ENCODE results near the gene TLR4. TPM values are rescaled to one million over a fixed set of nuclear protein-coding genes. Genes with fewer than 3 reads are reported as not detected.

The TLR4 gene
- total and polyA plus RNA-seq, 2 of the 4 experiments (the other 2 are of a cell fraction), result under 0.01 TPM; not detected in 1

DNA sequence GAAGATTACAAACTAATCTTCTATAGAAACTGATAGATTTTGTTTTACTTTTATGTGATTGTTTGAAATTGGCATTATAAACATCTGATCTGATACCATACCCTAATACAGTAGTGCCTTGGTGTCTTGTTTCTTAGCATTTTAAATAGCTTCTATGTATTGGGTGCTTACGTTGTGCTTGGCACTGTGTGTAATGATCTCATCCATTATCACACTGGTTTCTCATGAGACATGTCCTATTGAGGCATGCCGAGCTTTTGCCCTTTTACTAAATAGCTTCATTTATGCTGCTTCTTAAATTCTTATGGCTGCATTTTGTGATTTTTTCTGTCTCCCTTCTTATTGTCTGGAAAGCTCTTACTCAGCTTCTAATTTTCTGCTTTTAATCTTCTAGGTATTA, 48.2 kb upstream of the TLR4 start:
- Histone ChIP-seq H3K27me3 (ENCODE audit: control insufficient read depth, insufficient read depth, low read length) (no peaks in the 10 kb centered on the region), H3K14ac (replicated peaks; ENCODE audit: low read depth, low read length) (no peak overlapping the region), H4K8ac (ENCODE audit: low read depth in 2 of 2, low read length in 2 of 2) (no peak overlapping the region), H3K56ac (ENCODE audit: extremely low read depth, insufficient read depth, low read length) (no peak overlapping the region), H3K79me1 (ENCODE audit: low read depth in 1 of 2, low read length in 2 of 2) (no peaks in the 10 kb centered on the region), H3K9me3 (ENCODE audit: control insufficient read depth, insufficient read depth, low read length) (no peaks in the 10 kb centered on the region; the same call in none of the 2 replicates), H3K27ac (ENCODE audit: insufficient read depth, low read length) (no peak overlapping the region), H2BK5ac (ENCODE audit: low read depth, low read length, poor library complexity, severe bottlenecking) (no peak overlapping the region), H3K18ac (ENCODE audit: low read depth, low read length) (no peak overlapping the region), H2AFZ (replicated peaks; ENCODE audit: low read length, poor library complexity) (no peak overlapping the region), H3K36me3 (ENCODE audit: control insufficient read depth, insufficient read depth, low read length) (no peaks in the 10 kb centered on the region), H2BK120ac (ENCODE audit: low read depth, low read length) (no peak overlapping the region), H2AK9ac (replicated peaks; ENCODE audit: low read depth, low read length, poor library complexity) (no peak overlapping the region), H3K9ac (ENCODE audit: low read depth, low read length) (no peak overlapping the region), H4K20me1 (ENCODE audit: insufficient read depth, low read length) (no peaks in the 10 kb centered on the region), H3K9me1 (ENCODE audit: insufficient read depth, low read length) (no peaks in the 10 kb centered on the region), H3K4me1 (ENCODE audit: control insufficient read depth, insufficient read depth, low read length) (no peaks in the 10 kb centered on the region), H3K4me3 (ENCODE audit: insufficient read depth, low read depth, low read length) (no peak overlapping the region), H2BK15ac (ENCODE audit: low read depth, low read length) (no peak overlapping the region), H2BK20ac (ENCODE audit: low read depth, low read length) (no peak overlapping the region), H4K5ac (ENCODE audit: low read depth, low read length) (no peak overlapping the region), H3K4ac (ENCODE audit: low read depth, low read length) (no peak overlapping the region), H3K4me2 (ENCODE audit: low read depth, low read length) (no peak overlapping the region), H4K91ac (ENCODE audit: insufficient read depth, low read depth, low read length) (no peak overlapping the region), H2AK5ac (ENCODE audit: low read depth, low read length) (no peak overlapping the region), H3K23ac (ENCODE audit: low read depth, low read length) (no peak overlapping the region)
- ChIA-PET CTCF (no interaction called here), POLR2A (ENCODE audit: unreplicated experiment) (no interaction called here)
- dilution Hi-C loops (cut with HindIII; ENCODE audit: low sequenced_read_pairs, unreplicated experiment) (no loop called here), in situ Hi-C loops (cut with MboI; ENCODE audit: low sequenced_read_pairs) (no loop called here), intact Hi-C loops (cut with micrococcal nuclease) (no loop called here)
- TF ChIP-seq CEBPB (IDR thresholded peaks at IDR 0.05; ENCODE audit: low read depth, low read length) (no peak), SMC3 (IDR thresholded peaks at IDR 0.05; ENCODE audit: low read depth, low read length) (no peak), ELK1 (IDR thresholded peaks at IDR 0.05; ENCODE audit: borderline replicate concordance, low read depth, low read length) (no peak), FOS (IDR thresholded peaks at IDR 0.05; ENCODE audit: low read depth, low read length) (no peak), MAFK (IDR thresholded peaks at IDR 0.05; ENCODE audit: low read depth, low read length) (no peak), CHD1 (IDR thresholded peaks at IDR 0.05; ENCODE audit: low read depth, low read length) (no peak), POLR2A (IDR thresholded peaks at IDR 0.05; ENCODE audit: low read depth, low read length) (no peak), USF2 (IDR thresholded peaks at IDR 0.05; ENCODE audit: low read depth, low read length) (no peak), MAZ (IDR thresholded peaks at IDR 0.05; ENCODE audit: borderline replicate concordance, low read depth, low read length) (no peak)
- TF ChIP-seq, protein P1, sequence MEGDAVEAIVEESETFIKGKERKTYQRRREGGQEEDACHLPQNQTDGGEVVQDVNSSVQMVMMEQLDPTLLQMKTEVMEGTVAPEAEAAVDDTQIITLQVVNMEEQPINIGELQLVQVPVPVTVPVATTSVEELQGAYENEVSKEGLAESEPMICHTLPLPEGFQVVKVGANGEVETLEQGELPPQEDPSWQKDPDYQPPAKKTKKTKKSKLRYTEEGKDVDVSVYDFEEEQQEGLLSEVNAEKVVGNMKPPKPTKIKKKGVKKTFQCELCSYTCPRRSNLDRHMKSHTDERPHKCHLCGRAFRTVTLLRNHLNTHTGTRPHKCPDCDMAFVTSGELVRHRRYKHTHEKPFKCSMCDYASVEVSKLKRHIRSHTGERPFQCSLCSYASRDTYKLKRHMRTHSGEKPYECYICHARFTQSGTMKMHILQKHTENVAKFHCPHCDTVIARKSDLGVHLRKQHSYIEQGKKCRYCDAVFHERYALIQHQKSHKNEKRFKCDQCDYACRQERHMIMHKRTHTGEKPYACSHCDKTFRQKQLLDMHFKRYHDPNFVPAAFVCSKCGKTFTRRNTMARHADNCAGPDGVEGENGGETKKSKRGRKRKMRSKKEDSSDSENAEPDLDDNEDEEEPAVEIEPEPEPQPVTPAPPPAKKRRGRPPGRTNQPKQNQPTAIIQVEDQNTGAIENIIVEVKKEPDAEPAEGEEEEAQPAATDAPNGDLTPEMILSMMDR (conservative IDR thresholded peaks at IDR 0.05; ENCODE audit: low read depth, low read length), result no peak
- no peak for DNase-seq
- BruUV-seq (replicated peaks), result no TSS peak
- WGBS, 2 experiments (ENCODE audit: extremely low coverage in 2 of 2, insufficient read length in 1 of 2), result no CpG with 5 or more reads among the region's 2 CpGs
- no peak for ATAC-seq (ENCODE audit: low read depth)
